Activated CD8-positive, alpha-beta memory T cell treated with anti-CD3 and anti-CD28 coated beads for 36 hours (primary cell): Measurements from ENCODE around the gene PSEN1. TPM values are rescaled to one million over a fixed set of nuclear protein-coding genes. Genes with fewer than 3 reads are reported as not detected.

Source experiments
- CTCF ChIA-PET: fragments of 350-600 bp; sonication (Branson Sonifier 250); formaldehyde crosslinking; loops from one replicate; lab custom pipeline; 2021; ENCODE audit warnings: antibody characterized with exemption; lab: Charles Lee
- POLR2A ChIA-PET: fragments of 350-600 bp; sonication (Branson Sonifier 250); formaldehyde crosslinking; loops from one replicate; lab custom pipeline; 2021; ENCODE audit warnings: antibody characterized with exemption; lab: Charles Lee
- total RNA-seq, 2 experiments: library from RNA; stranded (reverse); gene quantifications; one replicate each; pipeline ENCODE4 v1.2.3, GENCODE V29; 2021

The PSEN1 gene
- total RNA-seq, 2 experiments from 2014 or later: 26.2 to 30.9 TPM

DNA sequence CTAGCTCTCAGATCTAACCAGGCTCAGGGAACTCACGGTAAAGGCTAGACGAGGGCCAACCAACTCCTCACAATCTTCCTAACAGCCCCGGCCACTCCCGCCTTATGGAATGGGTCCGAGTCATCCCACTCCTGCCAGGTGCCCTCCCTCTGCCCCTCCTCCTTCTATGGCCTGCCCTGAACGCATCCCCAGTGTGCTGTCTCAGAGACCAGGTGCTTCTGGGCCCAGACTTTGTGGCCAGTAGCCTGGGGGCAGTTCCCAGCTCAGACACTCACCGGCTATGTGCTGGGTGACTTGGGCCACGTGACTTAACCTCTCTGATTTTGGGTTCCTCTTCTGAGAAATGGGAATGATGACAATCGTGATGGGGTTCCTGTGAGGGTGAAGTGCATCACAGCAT lies 123.5 kb downstream of the PSEN1 start:
- ChIA-PET POLR2A (no interaction called here), CTCF (no interaction called here)

DNA sequence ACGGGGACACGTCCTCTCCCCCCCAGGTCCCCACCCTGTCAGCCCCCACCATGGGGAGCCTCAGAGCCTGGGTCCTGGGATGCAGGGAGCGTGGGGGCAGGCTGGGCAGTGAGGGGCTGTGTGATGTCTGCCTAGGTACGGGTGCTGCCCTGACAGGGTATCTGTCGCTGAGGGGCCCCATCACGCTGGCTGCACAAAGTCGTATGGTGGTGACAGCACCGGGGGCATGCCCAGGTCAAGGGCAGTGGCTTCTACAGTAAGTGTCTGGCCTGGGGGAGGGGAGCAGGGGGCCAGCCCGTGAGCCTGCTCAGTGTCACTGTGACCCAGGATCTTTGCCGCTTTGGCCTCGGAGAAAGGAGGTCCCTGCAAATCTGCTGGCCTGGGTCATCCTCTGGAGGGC lies 124.3 kb downstream of the PSEN1 start:
- CTCF ChIA-PET: no interaction called here
- POLR2A ChIA-PET: no interaction called here

DNA sequence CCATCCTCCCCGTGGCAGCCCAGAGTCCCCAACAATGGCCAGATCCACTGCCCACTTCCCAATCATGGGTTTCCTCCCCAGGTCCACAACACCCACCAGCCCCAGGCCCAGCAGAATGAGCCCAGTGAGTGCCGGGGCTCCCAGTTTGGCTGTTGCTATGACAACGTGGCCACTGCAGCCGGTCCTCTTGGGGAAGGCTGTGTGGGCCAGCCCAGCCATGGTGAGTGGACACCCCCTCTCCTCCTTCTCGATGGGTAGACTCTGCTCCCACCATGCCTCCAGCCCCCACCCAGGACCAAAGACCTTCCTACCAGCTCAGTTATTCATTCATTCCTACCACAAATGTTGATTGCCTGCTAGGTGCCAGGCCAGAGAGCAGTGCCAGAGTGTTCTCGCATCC lies 124.8 kb downstream of the PSEN1 start:
- POLR2A ChIA-PET: no interaction called here
- CTCF ChIA-PET: no interaction called here

DNA sequence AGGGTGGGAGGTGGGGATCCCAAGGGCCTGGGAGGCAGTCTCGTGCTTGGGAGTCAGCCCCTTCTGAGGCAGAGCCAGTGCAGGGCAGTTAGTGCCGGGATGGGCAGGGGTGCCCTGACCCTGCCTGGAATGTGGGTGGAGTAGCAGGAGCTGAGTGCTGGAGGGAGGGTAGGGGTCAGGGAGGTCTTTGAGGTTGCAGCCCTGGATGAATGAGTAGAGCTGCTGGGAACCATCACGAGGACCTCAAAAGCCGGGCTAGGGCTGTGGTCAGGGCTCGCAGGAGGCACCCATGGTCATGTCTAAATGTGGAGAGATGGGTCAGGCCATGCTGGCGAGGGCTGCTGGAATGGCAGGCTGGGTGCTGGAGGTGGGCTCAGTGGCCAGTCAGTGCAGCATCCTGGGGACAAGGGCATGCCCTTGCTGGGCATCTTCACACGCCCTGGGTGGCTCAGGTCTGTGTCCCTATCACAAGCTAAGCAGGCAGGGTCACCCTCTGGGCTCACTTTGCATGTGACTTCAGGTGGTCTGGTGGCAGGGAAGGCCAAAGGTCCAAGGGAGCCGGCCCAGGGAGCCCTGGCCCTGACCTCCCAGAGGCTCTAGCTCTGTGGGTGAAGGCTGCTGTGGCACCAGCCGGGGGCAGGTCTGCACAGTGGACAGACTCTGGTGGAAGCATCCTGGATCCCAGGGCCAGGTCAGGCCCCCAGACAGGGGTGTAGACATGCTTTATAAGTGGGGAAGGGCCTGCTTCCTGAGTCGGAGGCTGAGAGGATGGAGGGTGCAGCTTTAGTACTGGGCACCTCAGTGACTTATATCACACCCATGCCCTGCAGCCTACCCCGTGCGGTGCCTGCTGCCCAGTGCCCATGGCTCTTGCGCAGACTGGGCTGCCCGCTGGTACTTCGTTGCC lies 125.5 kb downstream of the PSEN1 start:
- ChIA-PET POLR2A (no interaction called here), CTCF (no interaction called here)

DNA sequence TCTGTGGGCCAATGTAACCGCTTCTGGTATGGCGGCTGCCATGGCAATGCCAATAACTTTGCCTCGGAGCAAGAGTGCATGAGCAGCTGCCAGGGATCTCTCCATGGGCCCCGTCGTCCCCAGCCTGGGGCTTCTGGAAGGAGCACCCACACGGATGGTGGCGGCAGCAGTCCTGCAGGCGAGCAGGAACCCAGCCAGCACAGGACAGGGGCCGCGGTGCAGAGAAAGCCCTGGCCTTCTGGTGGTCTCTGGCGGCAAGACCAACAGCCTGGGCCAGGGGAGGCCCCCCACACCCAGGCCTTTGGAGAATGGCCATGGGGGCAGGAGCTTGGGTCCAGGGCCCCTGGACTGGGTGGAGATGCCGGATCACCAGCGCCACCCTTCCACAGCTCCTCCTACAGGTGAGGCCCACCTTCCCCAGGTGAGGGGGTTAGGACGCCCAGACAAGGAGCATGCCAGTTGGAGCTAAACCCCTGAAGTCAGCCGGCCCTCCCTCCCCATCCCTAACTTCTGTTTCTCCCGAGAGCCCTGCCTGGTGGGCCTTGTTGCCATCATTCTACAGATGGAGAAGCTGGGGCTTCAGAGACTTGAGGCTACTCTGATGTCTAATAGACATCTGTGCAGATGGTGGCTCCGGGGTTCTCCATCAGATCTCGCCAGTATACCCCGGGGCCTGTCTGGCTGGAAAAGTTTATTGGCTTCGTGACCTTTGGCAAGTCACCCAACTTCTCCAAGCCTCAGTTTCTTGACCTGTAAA lies 126.3 kb downstream of the PSEN1 start:
- ChIA-PET POLR2A (no interaction called here), CTCF (no interaction called here)

DNA sequence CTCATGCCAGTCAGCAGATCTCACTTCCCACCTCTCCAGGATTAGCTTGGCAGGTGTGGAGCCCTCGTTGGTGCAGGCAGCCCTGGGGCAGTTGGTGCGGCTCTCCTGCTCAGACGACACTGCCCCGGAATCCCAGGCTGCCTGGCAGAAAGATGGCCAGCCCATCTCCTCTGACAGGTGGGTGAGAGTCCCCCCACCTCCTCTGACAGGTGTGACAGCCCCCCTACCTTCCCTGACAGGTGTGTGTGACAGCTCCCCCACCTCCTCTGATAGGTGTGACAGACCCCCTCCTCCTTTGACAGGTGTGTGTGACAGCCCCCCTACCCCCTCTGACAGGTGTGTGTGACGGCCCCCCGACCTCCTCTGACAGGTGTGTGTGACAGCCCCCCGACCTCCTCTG lies 127.3 kb downstream of the PSEN1 start:
- CTCF ChIA-PET: no interaction called here

DNA sequence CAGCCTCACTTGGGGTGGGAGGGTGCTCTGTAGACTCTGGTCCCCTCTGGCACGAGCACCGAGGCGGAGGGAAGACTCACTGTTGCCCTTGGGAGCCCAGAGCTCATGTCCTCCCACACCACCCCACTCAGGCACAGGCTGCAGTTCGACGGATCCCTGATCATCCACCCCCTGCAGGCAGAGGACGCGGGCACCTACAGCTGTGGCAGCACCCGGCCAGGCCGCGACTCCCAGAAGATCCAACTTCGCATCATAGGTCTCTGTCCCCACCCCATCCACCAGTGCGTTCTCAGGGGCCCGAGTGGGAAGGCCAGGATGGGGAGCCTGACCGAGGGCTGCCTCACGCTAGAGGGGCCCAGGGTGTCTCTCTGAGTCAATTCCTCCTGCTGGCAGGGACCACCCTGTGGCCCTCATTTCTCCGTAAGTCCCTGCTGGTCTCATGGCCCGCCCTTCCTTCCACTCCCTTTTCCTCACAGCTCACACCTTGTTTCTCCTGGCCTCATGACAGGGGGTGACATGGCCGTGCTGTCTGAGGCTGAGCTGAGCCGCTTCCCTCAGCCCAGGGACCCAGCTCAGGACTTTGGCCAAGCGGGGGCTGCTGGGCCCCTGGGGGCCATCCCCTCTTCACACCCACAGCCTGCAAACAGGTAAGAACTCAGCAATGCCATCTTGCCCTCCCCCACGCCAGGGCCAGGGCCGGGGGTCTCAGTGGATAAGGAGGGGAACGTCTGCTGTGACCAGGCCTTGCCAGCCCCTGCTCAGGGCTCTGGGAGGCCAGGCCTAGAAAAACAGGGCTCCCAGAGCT lies 128.0 kb downstream of the PSEN1 start:
- ChIA-PET POLR2A (interaction anchor here (0.6 kb wide), 1 partner anchor 818 kb away, joined by 7 read pairs; no protein-coding TSS in a partner anchor), CTCF (no interaction called here)

More for the DNA sequence above, 127.3 kb downstream of the PSEN1 start:
- POLR2A ChIA-PET: no interaction called here

DNA sequence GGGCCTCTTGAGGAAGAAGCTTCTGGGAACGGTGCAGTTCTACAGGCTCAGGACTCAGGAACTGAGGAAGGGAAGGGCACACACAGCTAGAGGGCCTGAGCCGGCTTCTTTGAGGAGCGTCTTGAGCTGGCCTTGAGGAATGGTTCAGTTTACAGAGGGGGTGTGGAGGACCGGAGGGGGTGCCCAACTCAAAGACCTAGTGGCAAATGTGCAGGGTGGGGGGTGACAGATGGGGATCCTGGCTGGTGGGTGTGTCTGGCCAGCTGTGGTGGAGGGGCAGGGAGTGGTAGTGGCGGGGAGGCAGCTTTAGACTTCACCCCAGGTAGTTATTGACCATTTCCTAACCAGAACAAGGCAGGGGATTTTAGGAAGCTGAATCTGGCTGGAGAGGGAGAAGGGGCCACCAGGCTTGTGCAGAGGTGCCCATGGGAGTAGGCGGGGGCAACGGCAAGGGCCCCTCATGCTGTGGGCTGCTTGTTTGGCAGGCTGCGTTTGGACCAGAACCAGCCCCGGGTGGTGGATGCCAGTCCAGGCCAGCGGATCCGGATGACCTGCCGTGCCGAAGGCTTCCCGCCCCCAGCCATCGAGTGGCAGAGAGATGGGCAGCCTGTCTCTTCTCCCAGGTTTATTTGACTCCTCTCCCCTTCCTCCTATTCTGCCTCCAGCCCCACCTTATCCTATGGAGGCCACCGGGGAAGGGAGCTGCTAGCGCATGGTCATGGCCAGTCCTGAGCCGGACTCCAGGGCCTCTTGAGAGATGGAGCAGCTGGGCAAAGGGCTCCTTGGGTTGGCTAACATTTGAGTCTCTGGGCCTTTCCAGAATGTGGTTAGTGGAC lies 128.8 kb downstream of the PSEN1 start:
- POLR2A ChIA-PET: interaction anchor here (0.6 kb wide), 1 partner anchor 817 kb away, joined by 7 read pairs; no protein-coding TSS in a partner anchor
- CTCF ChIA-PET: no interaction called here

DNA sequence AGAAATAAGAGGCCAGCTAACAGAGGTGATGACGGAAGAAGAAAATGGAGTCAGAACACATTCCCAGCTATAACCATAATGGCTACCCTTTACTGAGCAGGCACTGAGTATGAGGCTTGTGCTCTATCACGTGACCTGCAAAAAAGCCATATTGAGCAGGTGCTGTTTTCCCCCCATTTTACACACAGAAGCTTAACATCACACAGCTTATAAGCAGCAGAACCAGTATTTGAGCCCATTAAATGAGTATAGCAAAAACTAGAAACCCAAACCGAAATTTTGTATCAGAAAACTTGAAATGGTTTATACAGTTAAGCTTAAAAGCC lies 129.4 kb downstream of the PSEN1 start:
- CTCF ChIA-PET: interaction anchor here (0.8 kb wide), 1 partner anchor 14 kb away, joined by 3 read pairs; no protein-coding TSS in a partner anchor
- POLR2A ChIA-PET: no interaction called here

DNA sequence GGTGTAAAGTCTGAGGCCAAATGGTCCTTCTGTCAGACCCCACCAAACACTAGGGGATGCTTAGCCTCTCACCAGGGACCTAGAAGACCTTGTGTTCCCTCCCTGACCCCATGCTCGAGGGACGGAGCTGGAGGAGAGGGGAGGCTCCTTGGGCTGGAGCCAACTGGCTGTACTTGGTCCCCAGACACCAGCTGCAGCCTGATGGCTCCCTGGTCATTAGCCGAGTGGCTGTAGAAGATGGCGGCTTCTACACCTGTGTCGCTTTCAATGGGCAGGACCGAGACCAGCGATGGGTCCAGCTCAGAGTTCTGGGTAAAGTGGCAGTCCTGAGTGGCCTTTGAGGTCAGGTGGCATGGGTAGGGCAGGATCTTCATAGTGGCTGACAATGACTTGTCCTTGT lies 130.0 kb downstream of the PSEN1 start:
- POLR2A ChIA-PET: no interaction called here
- CTCF ChIA-PET: interaction anchor here (0.8 kb wide), 1 partner anchor 13 kb away, joined by 3 read pairs; no protein-coding TSS in a partner anchor

DNA sequence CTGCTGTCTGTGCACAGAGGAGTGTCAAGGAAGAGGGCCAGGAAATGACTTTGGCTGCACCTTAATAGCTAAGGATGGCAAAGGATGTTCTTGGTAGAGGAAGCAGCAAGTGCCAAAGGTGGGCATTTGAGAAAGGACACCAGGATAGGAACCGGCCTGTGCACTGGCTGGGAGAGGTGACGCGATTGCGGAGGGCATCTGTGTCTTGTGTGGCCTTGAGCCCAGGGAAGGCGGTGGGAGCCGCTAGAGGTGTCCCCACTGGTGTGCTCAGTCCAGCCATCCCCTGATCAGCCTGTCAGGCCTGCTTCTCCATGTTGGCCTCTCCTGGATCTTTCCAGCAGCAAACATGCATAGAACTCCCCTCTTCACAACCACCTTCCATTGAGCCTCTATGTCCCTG lies 131.2 kb downstream of the PSEN1 start:
- POLR2A ChIA-PET: no interaction called here
- CTCF ChIA-PET: no interaction called here

DNA sequence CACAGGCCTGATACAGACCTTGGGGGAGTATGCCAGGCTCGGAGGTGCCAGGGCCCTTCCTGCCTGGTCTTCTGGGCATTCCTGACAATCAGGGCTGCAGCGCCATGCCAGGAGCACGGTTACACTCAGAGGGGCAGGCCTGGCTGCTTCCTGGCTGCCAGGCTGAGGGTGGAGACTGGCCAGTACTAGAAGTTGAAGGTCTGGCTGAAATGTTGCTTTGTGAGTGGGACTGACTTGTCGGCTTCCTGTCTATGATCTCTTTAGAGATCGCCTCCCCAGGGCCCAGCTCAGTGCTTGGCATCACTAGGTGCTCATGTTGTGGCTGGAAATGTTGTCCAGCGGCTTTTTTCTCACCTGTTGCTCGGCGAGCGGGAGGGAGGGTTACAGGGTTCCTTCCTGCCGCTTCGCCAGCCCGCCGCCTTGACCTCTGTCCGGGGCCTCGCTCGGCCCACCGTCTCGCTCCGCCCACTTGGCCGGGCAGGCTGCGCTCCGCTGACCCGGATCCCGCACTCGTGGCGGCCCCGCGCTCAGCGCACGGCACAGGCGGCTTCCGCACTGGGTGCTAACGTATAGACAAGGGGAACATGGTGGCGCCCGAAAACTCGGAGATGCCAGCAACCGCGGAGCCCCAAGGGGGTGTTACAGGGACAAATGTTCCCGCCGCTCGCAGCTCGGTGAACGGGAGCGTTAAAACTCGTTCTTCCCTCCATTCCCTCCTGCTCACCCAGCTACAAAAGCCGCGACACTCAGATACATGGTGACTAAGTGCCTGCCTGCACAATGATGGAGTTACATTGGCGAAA lies 133.6 kb downstream of the PSEN1 start:
- ChIA-PET POLR2A (no interaction called here), CTCF (no interaction called here)

DNA sequence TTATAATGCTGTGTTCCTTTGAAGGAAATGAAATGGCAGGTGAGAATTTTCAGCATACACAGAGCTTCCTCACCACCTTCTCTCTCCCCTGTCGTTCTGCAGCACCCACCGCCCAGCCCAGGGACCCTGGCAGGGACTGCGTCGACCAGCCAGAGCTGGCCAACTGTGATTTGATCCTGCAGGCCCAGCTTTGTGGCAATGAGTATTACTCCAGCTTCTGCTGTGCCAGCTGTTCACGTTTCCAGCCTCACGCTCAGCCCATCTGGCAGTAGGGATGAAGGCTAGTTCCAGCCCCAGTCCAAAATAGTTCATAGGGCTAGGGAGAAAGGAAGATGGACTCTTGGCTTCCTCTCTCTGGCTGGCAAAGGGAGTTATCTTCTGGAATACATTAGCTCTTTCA lies 136.1 kb downstream of the PSEN1 start:
- ChIA-PET CTCF (no interaction called here), POLR2A (no interaction called here)

Other genes with a start within 250 kb of the PSEN1 start
- 1 to 10 TPM in 1 of 2 experiments, under 1 TPM in 1; 0.48 to 1.2 TPM for gene DPF3, start 242.4 kb upstream of the PSEN1 start, total RNA-seq
- 10 to 100 TPM; 24.0 to 27.7 TPM for gene DCAF4, start 210.0 kb upstream of the PSEN1 start, total RNA-seq
- gene ZFYVE1, start 109.4 kb upstream of the PSEN1 start, total RNA-seq: 1 to 10 TPM; 9.4 to 9.7 TPM
- 10 to 100 TPM; 95.0 to 97.7 TPM for gene RBM25, start 78.0 kb upstream of the PSEN1 start, total RNA-seq
- gene PAPLN, start 101.0 kb downstream of the PSEN1 start, total RNA-seq: under 1 TPM; 0.27 to 0.32 TPM